ENCODE data around the gene NUDT22.

NUDT22 gene

DNA sequence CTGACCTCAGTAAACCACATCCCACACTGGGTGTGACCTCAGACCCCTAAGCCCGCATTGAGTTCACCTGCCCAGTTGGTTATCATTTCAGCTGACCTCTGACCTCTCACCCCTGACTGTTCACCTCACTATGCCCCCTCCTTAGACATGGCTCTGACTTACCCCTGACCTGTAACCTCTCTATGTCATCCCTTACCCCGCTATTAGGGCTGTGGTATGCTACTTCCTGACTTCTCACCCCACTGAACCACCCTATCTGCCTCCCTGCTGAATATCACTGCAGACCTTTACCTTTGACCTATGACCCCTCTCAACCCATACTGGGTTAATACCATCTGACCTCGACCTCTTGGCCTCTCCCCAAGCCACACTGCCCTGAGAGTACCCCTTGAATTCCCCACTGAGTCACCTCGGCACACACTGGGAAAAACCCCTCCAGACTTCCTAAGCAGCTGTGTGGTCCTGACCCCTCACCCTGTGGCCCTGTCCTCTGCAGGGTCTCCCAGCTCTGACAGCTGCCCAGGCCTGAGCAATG lies 33.5 kb downstream of the NUDT22 start:
- no peak for FAIRE-seq

GRCh38 chr11:64260147-64260708 lies 34.2 kb downstream of the NUDT22 start:
- no peak for FAIRE-seq

GRCh38 chr11:64261556-64262080 lies 35.5 kb downstream of the NUDT22 start:
- no peak for FAIRE-seq

DNA sequence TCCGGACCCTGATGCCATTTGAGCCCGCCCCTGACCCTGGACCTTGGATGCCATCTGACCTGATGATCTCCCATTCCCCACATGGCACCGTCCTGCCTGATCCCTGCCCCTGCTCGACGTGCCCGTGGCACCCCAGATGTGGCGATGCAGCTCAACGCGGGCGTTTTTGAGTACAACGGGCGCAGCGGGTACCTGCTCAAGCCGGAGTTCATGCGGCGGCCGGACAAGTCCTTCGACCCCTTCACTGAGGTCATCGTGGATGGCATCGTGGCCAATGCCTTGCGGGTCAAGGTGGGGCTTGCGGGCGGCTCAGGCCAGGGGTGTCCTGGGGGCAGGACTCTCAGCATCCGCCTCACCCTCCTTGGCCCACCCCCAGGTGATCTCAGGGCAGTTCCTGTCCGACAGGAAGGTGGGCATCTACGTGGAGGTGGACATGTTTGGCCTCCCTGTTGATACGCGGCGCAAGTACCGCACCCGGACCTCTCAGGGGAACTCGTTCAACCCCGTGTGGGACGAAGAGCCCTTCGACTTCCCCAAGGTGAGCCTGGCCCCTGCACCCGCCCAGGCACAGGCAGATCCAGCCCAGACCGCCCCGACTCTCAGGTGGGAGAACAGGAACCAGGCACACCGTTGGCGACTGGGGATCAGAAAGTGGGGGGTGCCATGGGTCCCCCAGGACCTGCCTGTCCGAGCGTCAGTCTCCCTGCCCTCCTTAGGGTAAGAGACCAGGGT lies 36.4 kb downstream of the NUDT22 start:
- no peak for FAIRE-seq

- no peak for FAIRE-seq
Measured at GRCh38 chr11:64263021-64263946, 37.2 kb downstream of the NUDT22 start.

GRCh38 chr11:64263947-64264317 lies 37.9 kb downstream of the NUDT22 start:
- FAIRE-seq = no peak

GRCh38 chr11:64264371-64264852 lies 38.3 kb downstream of the NUDT22 start:
- no peak for FAIRE-seq

DNA sequence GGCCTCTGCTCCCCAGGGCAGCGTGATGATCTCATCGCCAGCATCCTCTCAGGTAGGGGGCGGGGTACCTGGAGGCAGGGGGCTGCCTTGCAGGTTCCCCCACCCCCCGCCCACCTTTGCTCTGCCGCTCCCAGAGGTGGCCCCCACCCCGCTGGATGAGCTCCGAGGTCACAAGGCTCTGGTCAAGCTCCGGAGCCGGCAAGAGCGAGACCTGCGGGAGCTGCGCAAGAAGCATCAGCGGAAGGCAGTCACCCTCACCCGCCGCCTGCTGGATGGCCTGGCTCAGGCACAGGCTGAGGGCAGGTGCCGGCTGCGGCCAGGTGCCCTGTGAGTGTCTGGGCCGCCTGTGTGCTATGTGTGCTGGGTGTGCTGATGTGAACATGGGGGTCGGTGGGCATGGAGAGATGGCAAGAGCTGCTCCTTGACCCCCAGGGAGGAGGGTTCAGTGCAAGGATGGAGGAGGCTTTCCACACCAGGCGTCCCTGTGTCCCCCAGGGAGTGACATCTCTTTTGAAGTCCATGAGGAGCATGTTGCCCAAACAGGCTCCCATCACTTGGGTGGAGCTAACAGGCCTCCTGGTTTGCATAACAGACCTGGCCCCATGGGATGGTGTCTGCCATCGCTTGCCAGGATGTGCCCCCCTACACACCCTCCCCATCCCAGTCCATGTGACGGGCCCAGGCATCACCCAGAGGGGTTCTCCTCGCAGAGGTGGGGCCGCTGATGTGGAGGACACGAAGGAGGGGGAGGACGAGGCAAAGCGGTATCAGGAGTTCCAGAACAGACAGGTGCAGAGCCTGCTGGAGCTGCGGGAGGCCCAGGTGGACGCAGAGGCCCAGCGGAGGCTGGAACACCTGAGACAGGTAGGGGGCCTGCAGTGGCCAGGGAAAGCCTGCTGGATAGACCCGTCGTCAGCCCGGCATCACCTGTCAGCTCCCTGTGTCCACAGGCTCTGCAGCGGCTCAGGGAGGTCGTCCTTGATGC lies 39.4 kb downstream of the NUDT22 start:
- no peak for FAIRE-seq

GRCh38 chr11:64266339-64266738 lies 40.3 kb downstream of the NUDT22 start:
- FAIRE-seq = no peak

DNA sequence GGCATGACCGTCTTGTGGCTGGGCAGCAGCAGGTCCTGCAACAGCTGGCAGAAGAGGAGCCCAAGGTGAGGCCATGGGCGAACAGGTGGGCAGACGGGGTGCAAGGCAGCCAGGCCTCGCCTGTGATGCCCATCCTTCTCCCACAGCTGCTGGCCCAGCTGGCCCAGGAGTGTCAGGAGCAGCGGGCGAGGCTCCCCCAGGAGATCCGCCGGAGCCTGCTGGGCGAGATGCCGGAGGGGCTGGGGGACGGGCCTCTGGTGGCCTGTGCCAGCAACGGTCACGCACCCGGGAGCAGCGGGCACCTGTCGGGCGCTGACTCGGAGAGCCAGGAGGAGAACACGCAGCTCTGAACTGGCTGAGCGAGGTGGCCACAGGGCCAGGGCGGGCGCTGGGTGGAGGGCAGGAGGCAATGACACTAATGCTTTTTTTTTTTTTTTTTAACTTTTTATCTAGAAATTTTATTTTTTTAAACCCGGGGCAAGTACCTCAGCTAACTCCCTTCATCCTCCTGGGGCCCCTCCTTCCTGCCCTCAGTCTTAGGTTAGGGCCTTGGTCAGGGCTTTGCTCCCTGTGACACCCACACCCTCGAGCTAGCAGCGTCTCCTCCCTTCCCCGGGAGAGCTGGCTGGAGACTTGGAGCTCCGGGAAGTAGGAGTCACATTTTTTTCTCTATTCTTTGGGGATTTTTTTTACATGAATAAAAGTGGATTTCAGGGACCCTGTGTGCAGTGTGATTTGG lies 41.3 kb downstream of the NUDT22 start:
- FAIRE-seq = no peak

- no peak for FAIRE-seq
Measured at GRCh38 chr11:64268025-64268892, 42.2 kb downstream of the NUDT22 start.

GRCh38 chr11:64268893-64269539 lies 42.9 kb downstream of the NUDT22 start:
- no peak for FAIRE-seq

DNA sequence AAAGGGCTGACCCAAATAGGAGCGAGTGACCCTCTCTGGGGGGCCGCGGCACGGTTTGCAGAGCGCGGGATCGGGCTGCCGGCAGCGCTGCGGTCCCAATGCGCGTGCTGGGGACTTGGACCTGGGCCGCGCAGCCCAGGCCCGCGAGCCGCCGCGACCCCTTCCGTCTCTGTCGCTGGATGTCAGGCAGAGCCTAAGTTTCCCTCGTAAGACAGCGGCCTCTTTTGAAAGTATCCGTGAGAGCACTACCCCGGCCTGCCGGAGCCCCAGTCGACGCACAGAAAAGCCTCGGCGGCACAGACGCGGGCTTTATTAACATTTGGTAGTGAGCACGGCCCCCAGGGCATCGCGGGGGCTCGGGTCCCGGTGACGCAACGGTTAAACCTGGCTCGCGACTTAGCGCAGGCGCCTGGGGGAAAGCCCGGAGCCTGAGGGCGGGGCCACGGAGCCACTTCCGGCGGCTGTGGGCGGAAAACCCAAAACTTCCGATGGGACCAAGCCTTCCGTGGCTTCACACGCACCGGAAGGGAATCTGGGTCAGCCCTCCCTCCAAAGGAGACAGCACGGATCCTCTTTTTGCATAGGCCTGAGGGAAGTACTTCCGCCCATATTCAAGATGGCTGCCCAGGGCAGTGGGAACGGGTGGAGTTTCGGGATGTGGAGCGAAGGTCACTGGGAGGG lies 43.6 kb downstream of the NUDT22 start:
- FAIRE-seq = no peak

- FAIRE-seq = no peak
Measured at GRCh38 chr11:64275031-64275800, 49.1 kb downstream of the NUDT22 start.

GRCh38 chr11:64275841-64276240 lies 49.8 kb downstream of the NUDT22 start:
- FAIRE-seq = no peak

DNA sequence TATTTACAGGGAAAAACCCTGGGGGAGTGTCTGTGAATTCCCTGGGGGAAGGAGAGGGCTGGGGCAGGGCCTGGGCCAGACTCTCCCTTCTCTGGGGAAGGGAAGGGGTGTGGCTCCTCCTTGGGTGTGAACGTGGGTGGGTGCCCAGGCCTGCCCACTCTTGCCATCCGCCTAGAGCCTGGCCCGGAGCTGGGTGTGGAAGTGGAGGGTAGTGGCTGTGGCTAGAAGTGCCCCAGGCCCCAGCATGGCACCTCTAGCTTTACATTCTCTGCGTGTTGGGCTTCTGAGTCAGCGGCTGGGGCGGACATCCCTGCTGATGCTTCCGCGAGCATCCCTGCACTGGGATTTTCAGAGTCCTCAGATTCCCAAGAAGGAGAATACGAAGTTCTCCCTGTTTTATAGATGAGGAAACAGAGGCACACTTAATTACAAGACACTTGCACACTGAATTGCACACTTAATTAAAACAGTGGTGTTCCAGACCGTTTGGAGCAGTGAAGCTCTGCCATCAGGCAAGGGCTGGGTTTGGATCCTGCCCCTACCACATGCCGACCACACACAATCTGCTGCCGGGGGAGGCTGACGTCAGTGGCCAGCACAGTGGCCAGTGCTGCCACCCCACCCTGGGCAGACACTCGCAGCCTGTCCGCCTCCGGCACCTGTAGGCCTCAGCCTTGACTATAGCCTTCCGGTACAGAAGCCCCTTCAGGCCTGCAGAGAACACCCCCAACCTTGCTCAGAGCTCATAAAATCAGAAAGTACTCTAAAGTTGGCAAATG lies 50.8 kb downstream of the NUDT22 start:
- no peak for FAIRE-seq

GRCh38 chr11:64278576-64279190 lies 52.6 kb downstream of the NUDT22 start:
- FAIRE-seq = no peak
